GM04503 (cell line): ENCODE measurements around the gene LRRC7.
"Not testable (repeated sequence)": the region's sequence is repeated elsewhere in the genome, so short reads cannot be mapped to it uniquely, and the experiment has no call there.

Source experiments
- DNase-seq: peaks from one replicate; pipeline ENCODE4 v3.0.0-alpha.2; 2012; ENCODE audit warnings: low read depth

The LRRC7 gene

DNA sequence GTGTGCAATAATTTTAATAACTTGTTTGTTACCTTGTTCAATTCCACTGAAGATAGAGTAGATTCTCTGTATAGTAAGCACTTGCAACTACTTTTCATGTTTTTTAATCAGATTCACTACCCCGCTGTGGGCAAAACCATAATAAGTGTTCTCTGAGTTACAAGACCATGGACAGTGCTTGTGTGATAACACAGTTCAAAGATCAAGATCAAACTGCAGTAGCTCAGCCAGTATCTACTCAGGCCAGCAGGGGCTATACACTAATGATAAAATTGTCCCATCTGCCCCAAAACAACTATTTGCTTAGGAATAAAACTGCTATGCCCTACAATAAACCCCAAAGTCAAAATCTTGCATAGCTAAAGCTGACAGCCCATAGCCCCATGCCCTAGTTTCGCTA is 129.6 kb downstream of the LRRC7 start:
- DNase-seq = no peak

- no peak for DNase-seq
Observed at GRCh38 chr1:69700770-69701169, 133.0 kb downstream of the LRRC7 start.

GRCh38 chr1:69702085-69702484 is 134.4 kb downstream of the LRRC7 start:
- DNase-seq = no peak

- DNase-seq = no peak
Observed at GRCh38 chr1:69706473-69706872, 138.8 kb downstream of the LRRC7 start.

- DNase-seq = no peak
Observed at GRCh38 chr1:69707103-69707502, 139.4 kb downstream of the LRRC7 start.

- DNase-seq = peak; percentile 3
Observed at GRCh38 chr1:69710484-69711189, 142.9 kb downstream of the LRRC7 start.

DNA sequence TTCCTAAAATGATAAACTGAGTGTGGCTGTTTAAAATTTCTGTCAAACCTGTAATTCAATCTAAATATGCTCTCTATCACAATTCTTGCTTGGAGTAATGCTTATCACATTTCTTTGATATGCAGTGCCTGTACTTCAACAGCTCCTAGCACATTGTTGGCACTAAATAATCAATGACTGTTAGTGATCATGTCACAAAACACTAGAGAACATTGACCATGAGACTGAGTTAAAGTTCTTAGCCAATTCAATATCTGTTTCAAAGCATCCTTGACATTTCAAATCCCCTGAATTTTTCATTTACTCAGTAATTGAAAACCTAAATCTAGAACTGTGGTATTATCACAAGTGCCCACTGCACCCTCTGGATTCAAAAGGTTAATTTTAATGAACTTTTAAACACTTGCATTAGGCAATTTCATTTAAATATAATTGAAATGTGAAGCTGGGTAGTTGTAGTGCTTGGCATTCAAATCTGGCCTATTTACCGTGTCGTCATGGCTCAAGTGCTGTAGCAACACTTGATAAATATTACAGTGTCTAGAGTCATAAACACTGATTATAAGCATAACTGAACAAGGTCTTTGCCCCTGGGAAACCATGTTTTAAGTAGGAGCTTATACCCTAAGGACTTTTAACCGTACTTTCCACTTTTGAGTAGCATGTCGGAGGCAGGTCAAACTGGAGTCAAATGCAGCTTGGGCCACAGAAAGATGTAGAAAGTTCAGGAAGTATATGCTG is 143.6 kb downstream of the LRRC7 start:
- no peak for DNase-seq

GRCh38 chr1:69717834-69718233 is 150.1 kb downstream of the LRRC7 start:
- not testable (repeated sequence) for DNase-seq

- DNase-seq = no peak
Observed at GRCh38 chr1:69728206-69728605, 160.5 kb downstream of the LRRC7 start.

GRCh38 chr1:69733061-69733460 is 165.3 kb downstream of the LRRC7 start:
- DNase-seq = no peak

- DNase-seq = peak; percentile 17
Observed at GRCh38 chr1:69737527-69738185, 169.9 kb downstream of the LRRC7 start.

GRCh38 chr1:69738458-69739250 is 170.9 kb downstream of the LRRC7 start:
- DNase-seq = no peak

DNA sequence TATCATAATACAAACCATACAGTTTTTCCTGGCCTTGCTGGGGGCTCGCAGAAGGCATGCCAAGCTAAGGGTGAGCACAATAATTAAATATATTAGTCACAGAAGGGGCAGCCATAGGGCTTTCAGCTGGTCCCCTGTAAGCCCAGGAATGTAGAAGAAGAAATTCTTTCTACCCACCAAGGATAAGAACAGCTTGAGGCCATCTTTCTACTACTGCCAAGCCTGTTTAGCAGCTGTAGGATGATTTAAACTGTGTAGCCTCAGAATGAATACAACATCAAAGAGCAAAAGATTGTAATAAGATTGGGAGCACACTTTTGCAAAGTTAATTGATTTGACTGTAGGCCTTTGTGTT is 171.5 kb downstream of the LRRC7 start:
- DNase-seq = no peak

DNA sequence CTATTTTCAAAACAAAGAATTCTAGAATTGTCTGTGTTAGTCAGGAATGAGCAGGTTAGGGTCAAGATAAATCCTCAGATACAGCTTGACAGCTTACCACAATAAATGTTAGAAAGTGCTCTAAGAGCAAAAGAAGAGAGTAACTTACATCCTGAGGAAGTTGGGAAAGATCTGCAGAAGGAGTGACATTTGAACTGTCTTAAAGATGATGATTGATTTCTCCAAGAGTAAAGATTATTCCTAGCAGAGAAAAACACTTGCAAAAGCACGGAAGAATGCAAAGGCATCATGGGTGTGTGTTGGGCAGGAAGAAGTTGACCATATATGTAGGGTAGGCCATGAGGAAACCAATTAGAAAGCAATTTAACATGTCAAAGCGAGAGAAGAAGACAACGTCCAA is 175.4 kb downstream of the LRRC7 start:
- no peak for DNase-seq

- no peak for DNase-seq
Observed at GRCh38 chr1:69744381-69744780, 176.7 kb downstream of the LRRC7 start.

- no peak for DNase-seq
Observed at GRCh38 chr1:69747207-69747606, 179.5 kb downstream of the LRRC7 start.

- no peak for DNase-seq
Observed at GRCh38 chr1:69750638-69751037, 182.9 kb downstream of the LRRC7 start.

DNA sequence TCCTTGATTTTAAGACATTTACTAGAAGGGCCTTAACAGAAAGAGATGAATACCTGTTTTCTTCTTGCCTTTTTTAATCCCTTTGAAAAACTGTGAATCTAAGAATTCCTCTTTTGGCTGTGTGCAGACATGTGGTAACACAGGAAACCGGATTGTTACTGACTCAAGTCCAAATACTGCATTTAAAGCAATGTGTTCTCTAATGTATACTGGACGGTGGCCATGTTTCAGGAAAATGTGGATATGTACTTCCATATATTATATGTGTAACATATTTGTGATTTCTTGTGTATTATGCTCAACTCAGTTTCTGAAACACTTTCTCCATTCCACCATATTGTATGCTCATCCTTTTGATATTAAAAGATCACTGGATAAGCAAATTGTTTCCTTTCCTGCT is 185.1 kb downstream of the LRRC7 start:
- DNase-seq = no peak

- DNase-seq = no peak
Observed at GRCh38 chr1:69754521-69754920, 186.8 kb downstream of the LRRC7 start.

- DNase-seq = no peak
Observed at GRCh38 chr1:69755647-69756046, 187.9 kb downstream of the LRRC7 start.

GRCh38 chr1:69765951-69766350 is 198.2 kb downstream of the LRRC7 start:
- DNase-seq = peak; percentile 0

GRCh38 chr1:69766431-69767180 is 198.9 kb downstream of the LRRC7 start:
- no peak for DNase-seq
